HG02973 (cell line): ENCODE measurements around the gene ADCY4.
A peak's percentile ranks its signal among the peaks of the same experiment; 100 is the strongest.
"Not testable (repeated sequence)": the region's sequence is repeated elsewhere in the genome, so short reads cannot be mapped to it uniquely, and the experiment has no call there.

ENCODE experiments used
- ATAC-seq: cut with Tn5 transposase; IDR thresholded peaks from one replicate; pipeline ENCODE4 v1.9.1; 2021; ENCODE audit warnings: moderate library complexity; ENCODE audit not compliant: unreplicated experiment

ADCY4 gene

DNA sequence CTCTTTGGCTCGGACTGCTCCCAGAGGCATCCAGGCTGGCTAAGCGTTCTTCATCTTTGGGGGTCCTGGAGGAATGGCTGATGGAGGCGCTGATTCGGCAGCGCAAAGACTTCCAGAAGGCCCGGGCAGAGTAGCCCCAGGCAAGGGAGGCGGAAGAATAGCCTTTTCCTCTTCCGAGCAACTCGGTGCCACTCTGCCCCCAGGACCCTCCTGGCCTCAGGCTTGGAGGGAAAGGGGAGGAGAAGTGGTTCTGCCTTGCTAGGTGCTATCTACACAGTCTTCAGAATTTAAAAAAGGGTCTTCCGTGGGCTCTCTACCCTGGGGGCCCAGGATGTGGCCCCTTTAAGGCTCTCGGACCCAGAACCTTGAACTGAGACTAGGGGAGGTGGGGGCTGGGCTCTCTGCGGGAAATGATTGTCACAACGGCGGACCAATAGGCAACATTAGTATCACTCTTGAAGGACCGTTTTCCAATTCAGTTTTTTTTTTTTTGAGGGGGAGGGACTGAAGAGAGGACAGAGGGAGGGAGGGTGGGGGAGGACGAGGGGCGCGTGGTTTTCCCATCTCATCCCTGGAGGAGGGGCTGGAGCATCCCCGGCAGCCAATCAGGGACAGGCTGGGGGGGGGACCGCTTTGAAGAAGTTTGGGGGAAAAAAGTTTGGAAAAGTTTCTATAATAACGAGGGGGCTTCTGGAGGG is 32.8 kb upstream of the ADCY4 start, which contains the start of gene NFATC4:
TSS of gene NFATC4 (plus strand) at position 671 of the 698 bp plus-strand sequence. CDS start 157 bp downstream, outside the sequence.
- ATAC-seq: peak; percentile 13

GRCh38 chr14:24366721-24367513 is 32.0 kb upstream of the ADCY4 start:
- ATAC-seq: peak; percentile 50

DNA sequence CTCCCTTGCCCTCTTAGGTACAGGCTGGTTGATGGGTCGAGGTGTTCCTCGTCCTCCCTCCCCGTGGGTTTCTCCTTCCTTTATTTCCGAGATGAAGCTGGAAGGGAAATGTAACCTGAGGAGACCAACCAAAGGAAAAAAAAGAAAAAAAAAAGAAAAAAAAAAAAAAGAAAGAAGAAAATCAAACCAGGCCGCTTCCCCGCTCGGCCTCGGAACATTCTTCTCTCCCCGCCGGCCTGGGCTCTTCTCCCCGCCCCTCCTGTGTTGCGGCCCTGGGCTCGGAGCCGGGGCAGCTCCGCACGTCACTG is 31.5 kb upstream of the ADCY4 start:
- no peak for ATAC-seq

DNA sequence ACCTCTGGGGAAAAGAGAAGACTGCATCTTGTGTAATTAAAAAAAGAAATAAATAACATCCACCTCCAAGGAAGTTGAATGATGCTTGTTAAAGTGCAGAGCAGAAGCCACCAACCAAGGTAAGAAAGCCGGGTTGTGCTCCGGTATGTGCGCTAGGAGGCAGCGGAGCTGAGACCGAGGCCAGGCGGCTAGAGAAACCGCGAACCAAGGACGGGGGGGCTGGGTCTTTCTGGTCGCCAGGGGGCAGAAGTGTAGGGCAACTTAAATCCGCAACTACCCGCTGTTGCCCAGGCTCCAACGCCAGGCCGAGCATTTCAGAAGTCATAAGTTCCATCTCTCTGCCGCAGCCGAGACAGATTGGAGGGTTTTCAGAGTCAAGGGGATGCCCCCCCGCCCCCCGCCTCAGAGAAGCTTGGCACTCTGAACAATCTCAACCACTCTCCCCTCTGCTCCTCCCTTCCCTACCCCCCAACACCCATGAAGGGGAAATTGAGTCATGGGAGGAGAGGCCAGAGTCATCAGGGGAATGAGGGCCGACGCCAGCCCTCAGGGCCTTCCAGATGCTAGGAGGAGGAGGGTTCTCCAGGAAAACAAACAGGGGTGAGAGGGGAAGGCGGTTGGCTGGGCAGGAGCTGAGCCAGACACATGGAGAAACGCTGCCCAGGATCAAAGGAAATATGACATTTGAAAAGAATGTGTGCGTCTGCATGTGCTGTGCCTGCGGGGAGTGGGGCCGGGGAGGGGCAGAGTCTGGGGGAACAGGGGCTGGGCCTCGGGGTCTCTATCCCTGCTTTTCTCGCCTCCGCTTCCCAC is 30.9 kb upstream of the ADCY4 start:
- ATAC-seq: peak; percentile 35

- no peak for ATAC-seq
These were observed 30.0 kb upstream of the ADCY4 start for GRCh38 chr14:24364841-24365240.

GRCh38 chr14:24363401-24363800 is 28.5 kb upstream of the ADCY4 start:
- ATAC-seq: no peak

GRCh38 chr14:24362241-24362960 is 27.5 kb upstream of the ADCY4 start:
- no peak for ATAC-seq

DNA sequence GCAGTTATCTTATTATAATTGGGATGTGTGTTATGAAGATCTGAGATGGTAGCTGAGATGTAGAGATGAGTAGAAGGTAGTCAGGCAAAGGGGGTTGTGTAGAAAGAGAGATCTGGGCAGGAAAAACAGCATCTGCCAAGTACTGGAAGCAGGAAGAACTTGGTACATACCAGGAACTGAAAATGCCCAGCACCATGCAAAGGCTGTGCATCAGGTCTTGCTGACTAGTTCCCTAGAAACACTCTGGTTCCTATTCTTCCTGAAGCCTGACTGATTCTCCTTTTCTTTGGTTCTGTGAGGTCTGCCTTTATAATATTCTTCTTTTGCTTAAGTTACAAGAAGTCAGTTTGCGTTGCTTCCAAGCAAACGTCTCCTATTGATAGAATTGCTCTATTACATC is 26.5 kb upstream of the ADCY4 start:
- ATAC-seq: no peak

DNA sequence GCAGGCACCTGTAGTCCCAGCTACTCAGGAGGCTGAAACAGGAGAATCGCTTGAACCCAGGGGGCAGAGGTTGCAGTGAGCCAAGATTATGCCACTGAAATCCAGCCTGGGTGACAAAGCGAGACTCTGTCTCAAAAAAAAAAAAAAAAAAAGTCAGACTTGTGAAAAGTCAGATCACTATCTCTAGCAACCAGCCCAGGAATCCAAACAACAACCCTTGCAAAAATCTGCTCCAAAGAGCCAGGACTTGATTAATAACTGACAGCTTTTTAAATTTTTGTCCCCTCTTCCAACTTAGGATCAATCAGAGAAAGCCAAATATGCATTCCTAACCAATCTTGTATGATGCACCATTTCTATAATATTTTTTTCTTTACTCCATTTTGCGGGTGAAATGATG is 25.4 kb upstream of the ADCY4 start:
- ATAC-seq: no peak

GRCh38 chr14:24356208-24356607 is 21.3 kb upstream of the ADCY4 start:
- ATAC-seq: no peak

- no peak for ATAC-seq
These were observed 20.1 kb upstream of the ADCY4 start for GRCh38 chr14:24355009-24355408.

DNA sequence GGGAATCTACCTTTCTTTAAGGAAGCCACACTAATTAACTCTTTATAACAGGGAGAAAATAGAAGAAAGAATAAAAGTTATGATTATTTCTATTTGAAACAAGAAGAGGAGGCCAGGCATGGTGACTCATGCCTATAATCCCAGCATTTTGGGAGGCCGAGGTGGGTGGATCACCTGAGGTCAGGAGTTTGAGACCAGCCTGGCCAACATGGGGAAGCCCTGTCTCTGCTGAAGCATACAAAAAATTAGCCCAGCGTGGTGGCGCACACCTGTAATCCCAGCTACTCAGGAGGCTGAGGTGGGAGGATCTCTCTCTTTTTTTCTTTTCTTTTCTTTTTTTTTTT is 19.6 kb upstream of the ADCY4 start:
- not testable (repeated sequence) for ATAC-seq

DNA sequence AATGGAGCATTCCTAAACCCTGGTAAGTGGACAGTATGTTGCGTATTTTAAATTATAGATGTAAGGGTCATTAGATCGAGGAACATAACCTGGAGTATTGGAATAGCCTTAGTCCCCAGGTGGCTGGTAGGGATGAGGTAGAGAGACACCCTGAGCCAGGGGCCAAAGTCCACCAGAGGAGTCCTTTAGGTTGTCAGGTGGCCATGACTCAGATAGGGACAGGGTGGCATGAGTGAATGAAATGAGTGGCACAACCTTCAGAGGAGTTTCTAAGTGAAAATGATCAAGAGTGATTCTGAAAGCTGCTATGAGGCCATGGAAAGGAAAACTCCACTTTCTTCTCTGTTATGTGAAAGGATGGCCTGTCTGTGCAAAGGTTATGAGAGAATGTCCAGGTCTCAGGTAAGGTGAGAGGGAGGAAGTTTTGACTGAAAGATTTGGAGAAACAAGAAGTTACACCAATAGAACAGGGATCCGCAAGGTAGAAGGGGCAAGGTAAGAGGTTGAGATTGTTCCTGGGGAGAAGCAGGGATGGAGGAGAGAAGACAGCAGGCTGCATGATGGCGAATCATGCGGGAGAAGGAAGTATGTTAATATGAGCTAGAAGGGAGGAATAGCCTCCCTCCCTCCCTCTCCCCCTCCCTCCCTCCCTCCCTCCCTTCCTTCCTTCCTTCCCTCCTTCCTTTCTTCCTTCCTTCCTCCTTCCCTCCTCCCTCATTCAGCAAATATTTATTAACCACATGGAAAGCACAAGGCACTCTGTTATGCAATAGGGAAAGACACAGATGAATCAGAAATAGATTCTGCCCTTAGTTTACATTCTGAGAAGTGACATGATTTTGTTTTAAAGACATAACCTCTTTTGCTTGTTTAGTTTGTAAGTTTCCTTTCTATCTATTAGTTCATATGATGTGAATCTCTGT is 18.9 kb upstream of the ADCY4 start:
- no peak for ATAC-seq

- no peak for ATAC-seq
These were observed 16.6 kb upstream of the ADCY4 start for GRCh38 chr14:24351517-24351916.

- ATAC-seq: no peak
These were observed 14.9 kb upstream of the ADCY4 start for GRCh38 chr14:24349742-24350141.

DNA sequence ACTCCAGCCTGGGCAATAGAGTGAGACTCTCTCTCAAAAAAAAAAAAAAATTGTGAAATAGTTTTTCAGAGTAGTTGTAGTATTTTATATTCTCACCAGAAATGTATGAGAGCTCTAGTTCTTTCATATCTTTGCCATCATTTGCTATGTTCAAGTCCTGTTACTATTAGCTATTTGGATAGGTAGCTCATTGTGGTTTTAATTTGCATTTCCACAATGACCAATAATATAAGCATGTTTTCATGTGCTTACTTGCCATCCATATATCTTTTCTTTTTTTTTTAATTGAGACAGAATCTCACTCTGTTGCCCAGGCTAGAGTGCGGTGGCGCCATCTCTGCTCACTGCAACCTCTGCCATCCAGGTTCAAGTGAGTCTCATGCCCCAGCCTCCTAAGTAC is 13.3 kb upstream of the ADCY4 start:
- ATAC-seq: no peak

DNA sequence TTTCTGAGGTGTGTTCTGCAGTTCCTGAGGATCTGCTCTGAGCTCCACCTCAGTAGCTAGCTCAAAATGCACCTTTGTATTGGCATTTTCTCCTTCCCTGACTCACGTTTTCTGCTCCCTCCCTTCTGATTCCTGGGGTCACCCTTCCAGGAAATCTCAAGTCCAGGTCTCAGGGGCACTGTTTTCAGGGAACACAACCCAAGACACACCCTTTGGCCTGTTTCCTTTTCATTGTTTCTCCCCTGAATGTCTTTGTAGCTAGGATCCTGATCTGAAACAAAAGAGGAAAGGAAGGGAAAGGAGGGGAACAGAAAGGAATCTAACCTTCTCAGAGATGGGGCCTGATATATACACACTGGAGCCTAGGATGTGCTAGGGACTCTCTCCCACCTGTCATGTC is 12.3 kb upstream of the ADCY4 start:
- no peak for ATAC-seq

DNA sequence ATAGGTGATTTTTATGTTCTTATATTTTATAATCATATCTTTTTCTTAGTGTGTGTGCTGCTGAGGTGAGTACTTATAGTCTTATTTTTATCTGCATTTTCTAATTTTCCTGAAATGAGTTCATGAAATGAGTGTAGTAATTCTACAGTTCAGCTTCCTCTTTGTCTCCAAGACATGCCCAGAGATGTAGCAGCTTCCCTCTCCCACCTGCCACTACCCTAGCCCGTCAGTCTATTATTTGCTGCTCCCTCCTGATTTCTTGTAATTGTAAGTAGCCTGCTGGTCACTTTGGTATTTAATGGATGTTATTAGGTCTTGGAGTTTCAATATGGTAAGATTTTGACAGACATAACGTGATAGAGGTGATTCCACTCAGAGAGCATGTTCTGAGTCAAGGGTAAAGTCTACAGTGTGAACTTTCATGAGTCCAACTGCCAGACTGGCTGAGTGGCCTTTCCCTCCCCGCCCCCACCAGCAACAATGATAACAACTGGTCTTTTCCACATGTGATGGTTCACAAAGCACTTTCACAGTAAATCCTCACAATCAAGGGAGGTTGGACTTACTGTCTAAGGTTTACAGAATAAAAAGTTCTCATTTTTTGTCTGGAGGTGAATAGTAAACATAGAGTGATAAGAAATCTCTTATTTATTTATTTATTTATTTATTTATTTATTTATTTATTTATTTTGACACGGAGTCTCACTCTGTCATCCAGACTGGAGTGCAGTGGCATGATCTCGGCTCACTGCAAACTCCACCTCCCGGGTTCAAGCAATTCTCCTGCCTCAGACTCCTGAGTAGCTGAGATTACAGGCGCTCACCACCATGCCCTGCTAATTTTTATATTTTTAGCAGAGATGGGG is 9.2 kb upstream of the ADCY4 start:
- ATAC-seq: no peak

DNA sequence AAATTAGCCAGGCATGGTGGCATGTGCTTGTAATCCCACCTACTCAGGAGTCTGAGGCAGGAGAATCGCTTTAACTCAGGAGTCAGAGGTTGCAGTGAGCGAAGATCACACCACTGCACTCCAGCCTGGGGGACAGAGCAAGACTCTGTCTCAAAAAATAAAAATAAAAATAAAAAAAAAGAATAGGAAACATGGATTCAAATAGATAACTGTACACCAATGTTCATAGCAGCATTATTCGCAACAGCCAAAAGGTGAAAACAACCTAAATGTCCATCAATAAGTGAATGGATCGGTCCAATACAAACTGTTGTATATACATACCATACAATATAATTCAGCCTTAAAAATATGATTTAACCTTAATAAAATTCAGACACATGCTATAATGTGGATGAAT is 8.0 kb upstream of the ADCY4 start:
- ATAC-seq: no peak
